ENCODE data around the gene SCYL3.
"Not testable (repeated sequence)": the region's sequence is repeated elsewhere in the genome, so short reads cannot be mapped to it uniquely, and the experiment has no call there.

The SCYL3 gene

GRCh38 chr1:169878498-169878897, 15.2 kb downstream of the SCYL3 start:
- Histone ChIP-seq H3K27me3 (no peaks in the 10 kb centered on the region), H3K4me1 (peaks cover 5% of the 10 kb centered on the region), H3K9me3 (no peaks in the 10 kb centered on the region), H3K36me3 (no peaks in the 10 kb centered on the region; the same call in 1 of the 2 replicates), H3K4me3 (ENCODE audit: low read depth, low read length) (no peak overlapping the region)
- no peak for TF ChIP-seq CTCF (IDR thresholded peaks at IDR 0.05; ENCODE audit: low read depth, low read length)
- DNase-seq, result no peak

GRCh38 chr1:169877800-169878491, 15.8 kb downstream of the SCYL3 start:
- Histone ChIP-seq H3K27me3 (no peaks in the 10 kb centered on the region), H3K36me3 (peaks cover 4% of the 10 kb centered on the region), H3K4me1 (peaks cover 5% of the 10 kb centered on the region), H3K4me3 (ENCODE audit: low read depth, low read length) (no peak overlapping the region), H3K9me3 (no peaks in the 10 kb centered on the region)
- DNase-seq, result no peak
- no peak for TF ChIP-seq CTCF (IDR thresholded peaks at IDR 0.05; ENCODE audit: low read depth, low read length)

- H3K4me3 ChIP-seq (ENCODE audit: low read depth, low read length), result no peak overlapping the region
- H3K27me3 ChIP-seq, result no peaks in the 10 kb centered on the region
- peaks cover 5% of the 10 kb centered on the region for H3K4me1 ChIP-seq
- TF ChIP-seq CTCF (IDR thresholded peaks at IDR 0.05; ENCODE audit: low read depth, low read length), result no peak
- no peaks in the 10 kb centered on the region for H3K9me3 ChIP-seq
- no peak for DNase-seq
- H3K36me3 ChIP-seq, result peaks cover 16% of the 10 kb centered on the region
These were observed 19.5 kb downstream of the SCYL3 start for GRCh38 chr1:169874229-169874628.

- H3K4me3 ChIP-seq (ENCODE audit: low read depth, low read length), result no peak overlapping the region
- H3K27me3 ChIP-seq, result no peaks in the 10 kb centered on the region
- H3K4me1 ChIP-seq, result peaks cover under 1% of the 10 kb centered on the region; the same call in 1 of the 2 replicates
- H3K9me3 ChIP-seq, result no peaks in the 10 kb centered on the region
- no peak for TF ChIP-seq CTCF (IDR thresholded peaks at IDR 0.05; ENCODE audit: low read depth, low read length)
- no peak for DNase-seq
- H3K36me3 ChIP-seq, result peaks cover 16% of the 10 kb centered on the region
These were observed 20.0 kb downstream of the SCYL3 start for GRCh38 chr1:169873582-169874199.

GRCh38 chr1:169872906-169873305, 20.8 kb downstream of the SCYL3 start:
- Histone ChIP-seq H3K9me3 (no peaks in the 10 kb centered on the region), H3K4me1 (no peaks in the 10 kb centered on the region), H3K27me3 (no peaks in the 10 kb centered on the region), H3K36me3 (peaks cover 21% of the 10 kb centered on the region), H3K4me3 (ENCODE audit: low read depth, low read length) (no peak overlapping the region)
- TF ChIP-seq CTCF (IDR thresholded peaks at IDR 0.05; ENCODE audit: low read depth, low read length), result no peak
- no peak for DNase-seq

GRCh38 chr1:169871988-169872387, 21.7 kb downstream of the SCYL3 start:
- not testable (repeated sequence) for DNase-seq; H3K4me1 ChIP-seq; H3K9me3 ChIP-seq; H3K27me3 ChIP-seq; H3K4me3 ChIP-seq (ENCODE audit: low read depth, low read length)
- H3K36me3 ChIP-seq, result peaks cover 30% of the 10 kb centered on the region

Data from BE2C (cell line).